HFFc6 (cell line): Measurements from ENCODE around the gene KNCN. TPM values are rescaled to one million over a fixed set of nuclear protein-coding genes. Genes with fewer than 3 reads are reported as not detected.

Experiments used
- DNase-seq: peaks from one replicate; pipeline ENCODE4 v3.0.0-alpha.2; 2018
- H3K27ac Mint-ChIP-seq: 2 replicates; pipeline ENCODE4 v1.8.0; 2020; ENCODE audit warnings: mild to moderate bottlenecking, mixed read lengths
- H3K27me3 Mint-ChIP-seq: 2 replicates; pipeline ENCODE4 v1.8.0; 2021; ENCODE audit warnings: mild to moderate bottlenecking, moderate library complexity, mixed read lengths; ENCODE audit not compliant: insufficient read depth
- H3K36me3 Mint-ChIP-seq: 2 replicates; pipeline ENCODE4 v1.8.0; 2021; ENCODE audit warnings: low read depth, mixed read lengths
- H3K4me1 Mint-ChIP-seq: 2 replicates; pipeline ENCODE4 v1.8.0; 2020; ENCODE audit warnings: low read depth, mixed read lengths
- H3K4me3 Mint-ChIP-seq: 2 replicates; pipeline ENCODE4 v1.8.0; 2020; ENCODE audit warnings: mild to moderate bottlenecking, moderate library complexity, mixed read lengths
- H3K9me3 Mint-ChIP-seq: 2 replicates; pipeline ENCODE4 v1.8.0; 2020; ENCODE audit warnings: mild to moderate bottlenecking, mixed read lengths
- long read RNA-seq: library from polyadenylated mRNA; unstranded; transcript quantifications from one replicate; pipeline ENCODE4 v2.0.0, GENCODE V29; 2019
- total RNA-seq, 6 experiments: library from RNA; stranded (reverse); fragmentation: NEBNext Ultra II Directional; extraction: Animal tissue kit (Norgen Biotek cat#: 25700); gene quantifications; 2 replicates in 1 of 6; 3 replicates in 5 of 6; pipeline ENCODE4 v1.2.3, GENCODE V29; 2021
- TF ChIP-seq, protein P1 (sequence below): fragments of 200-600 bp; sonication (generic); IDR thresholded peaks from 2 replicates; pipeline ENCODE4 v1.5.0; 2021; ENCODE audit warnings: antibody characterized with exemption, mild to moderate bottlenecking

The KNCN gene
- total RNA-seq: not detected
- long read RNA-seq: 0 reads

DNA sequence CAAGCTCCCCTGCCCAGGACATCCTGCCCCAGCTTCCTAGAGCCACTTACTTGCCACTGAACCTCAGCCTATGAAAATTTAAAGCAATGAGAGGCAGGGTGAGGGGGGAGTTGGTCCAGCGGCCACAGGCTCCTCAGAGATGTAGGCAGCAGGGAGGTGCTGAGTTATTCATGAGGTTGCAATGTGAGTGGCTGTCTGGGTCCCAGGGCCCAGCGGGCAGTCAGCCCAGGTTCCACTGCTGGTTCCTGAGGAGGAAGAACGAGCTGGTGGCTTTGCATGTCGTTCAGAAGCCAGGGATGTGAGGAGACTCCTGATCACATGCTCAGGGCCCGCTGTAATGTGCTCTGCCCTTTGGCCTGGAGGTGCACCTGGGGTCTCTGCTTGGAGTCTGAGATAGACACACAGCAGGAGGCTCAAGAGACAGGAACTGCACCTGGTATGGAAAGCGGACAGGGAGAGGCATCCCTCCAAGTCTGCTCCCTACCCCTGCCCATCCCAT lies at the start of gene KNCN:
TSS of gene KNCN (minus strand) at position 51 of the 499 bp plus-strand sequence. CDS start 432 bp downstream, outside the sequence.
- Mint-ChIP-seq H3K27me3 (peaks cover 34% of the 10 kb centered on the region), H3K9me3 (no peaks in the 10 kb centered on the region), H3K4me1 (peaks cover 9% of the 10 kb centered on the region; the same call in 1 of the 2 replicates), H3K4me3 (no peak within 1 kb of the TSS), H3K36me3 (no peaks in the 10 kb centered on the region), H3K27ac (no peak within 1 kb of the TSS; the same call in 1 of the 2 replicates)
- TF ChIP-seq, protein P1, sequence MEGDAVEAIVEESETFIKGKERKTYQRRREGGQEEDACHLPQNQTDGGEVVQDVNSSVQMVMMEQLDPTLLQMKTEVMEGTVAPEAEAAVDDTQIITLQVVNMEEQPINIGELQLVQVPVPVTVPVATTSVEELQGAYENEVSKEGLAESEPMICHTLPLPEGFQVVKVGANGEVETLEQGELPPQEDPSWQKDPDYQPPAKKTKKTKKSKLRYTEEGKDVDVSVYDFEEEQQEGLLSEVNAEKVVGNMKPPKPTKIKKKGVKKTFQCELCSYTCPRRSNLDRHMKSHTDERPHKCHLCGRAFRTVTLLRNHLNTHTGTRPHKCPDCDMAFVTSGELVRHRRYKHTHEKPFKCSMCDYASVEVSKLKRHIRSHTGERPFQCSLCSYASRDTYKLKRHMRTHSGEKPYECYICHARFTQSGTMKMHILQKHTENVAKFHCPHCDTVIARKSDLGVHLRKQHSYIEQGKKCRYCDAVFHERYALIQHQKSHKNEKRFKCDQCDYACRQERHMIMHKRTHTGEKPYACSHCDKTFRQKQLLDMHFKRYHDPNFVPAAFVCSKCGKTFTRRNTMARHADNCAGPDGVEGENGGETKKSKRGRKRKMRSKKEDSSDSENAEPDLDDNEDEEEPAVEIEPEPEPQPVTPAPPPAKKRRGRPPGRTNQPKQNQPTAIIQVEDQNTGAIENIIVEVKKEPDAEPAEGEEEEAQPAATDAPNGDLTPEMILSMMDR: no peak
- no peak for DNase-seq

DNA sequence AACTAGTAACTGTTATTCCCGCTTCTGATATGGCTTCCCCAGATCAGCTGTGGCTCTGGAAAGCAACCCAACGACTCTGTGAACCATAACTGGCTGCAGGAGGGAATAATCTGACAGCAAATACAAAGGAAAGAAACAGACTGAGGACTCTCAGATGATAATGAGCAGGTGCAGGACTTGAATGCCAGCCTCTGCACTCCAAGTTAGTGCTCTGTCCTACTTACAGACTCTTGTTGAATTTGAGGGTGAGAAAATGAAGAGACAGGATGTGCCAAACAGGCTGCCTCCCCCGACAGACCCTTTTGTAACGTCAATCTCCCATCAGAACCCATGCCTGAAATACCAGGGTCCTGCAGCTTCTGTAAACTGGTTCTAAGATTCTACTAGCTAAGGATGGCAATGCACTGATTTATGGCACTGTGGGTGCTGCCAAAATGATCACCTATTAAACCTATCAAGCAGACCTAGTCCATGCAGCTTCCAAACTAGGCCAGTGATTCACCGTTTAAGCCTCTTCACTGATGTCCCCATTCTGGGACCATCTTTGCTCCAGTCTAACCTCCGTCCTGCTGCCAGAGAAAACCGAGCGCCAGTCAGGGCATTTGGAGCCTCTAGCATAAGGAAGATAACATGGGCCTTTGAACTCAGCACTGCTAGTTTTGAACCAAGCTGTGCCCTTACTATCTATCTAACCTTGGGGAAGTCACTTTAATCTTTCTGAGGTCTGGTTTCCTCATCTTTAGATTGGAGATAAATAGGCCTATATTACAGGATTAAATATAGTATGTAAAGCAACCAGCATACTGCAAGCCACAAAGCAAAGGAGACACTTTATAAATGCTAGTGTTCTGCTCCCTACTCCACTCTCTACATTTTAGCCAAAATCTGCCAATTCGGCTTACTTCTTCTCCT lies 47.9 kb upstream of the KNCN start:
- Mint-ChIP-seq H3K36me3 (peaks cover 9% of the 10 kb centered on the region), H3K27ac (no peak overlapping the region), H3K4me3 (no peak overlapping the region), H3K9me3 (no peaks in the 10 kb centered on the region), H3K4me1 (peaks cover 43% of the 10 kb centered on the region), H3K27me3 (no peaks in the 10 kb centered on the region; the same call in 1 of the 2 replicates)
- TF ChIP-seq, protein P1: no peak
- DNase-seq: no peak

DNA sequence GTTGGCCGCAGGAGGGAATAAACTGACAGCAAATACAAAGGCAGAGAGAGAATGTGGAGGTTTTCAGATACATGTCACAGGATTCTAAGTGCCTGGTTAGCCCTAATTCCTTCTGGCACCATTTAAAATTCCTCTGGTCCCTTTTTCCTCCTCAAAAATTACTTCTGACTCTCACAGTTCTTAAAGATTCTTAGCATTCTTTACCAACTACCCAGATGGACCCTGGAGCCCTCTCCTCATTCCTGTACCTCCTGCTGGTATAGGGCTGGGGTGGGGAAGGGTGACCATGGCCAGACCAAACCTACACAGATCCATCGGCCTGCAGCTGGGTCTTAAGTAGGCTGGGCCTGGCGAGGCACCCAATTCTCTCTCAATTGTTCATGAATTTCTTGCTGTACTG lies 45.4 kb upstream of the KNCN start:
- H3K4me1 Mint-ChIP-seq: peaks cover 28% of the 10 kb centered on the region
- no peak for DNase-seq

DNA sequence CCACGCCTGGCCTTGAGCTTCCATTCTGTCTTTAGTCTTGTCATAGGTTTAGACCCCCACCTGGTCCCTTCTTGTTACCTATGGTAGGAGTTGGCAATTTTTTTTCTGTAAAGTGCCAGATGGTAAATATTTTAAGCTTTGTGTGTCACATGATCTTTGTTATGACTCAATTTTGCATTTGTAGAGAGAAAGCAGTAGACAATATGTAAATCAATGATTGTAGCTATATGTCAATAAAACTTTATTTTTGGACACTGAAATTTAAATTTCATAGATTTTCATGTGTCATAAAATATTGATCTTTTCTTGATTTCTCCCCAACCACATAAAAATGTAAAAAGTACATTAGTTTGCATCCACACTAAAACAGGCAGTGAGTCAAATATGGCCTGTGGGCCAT lies 44.6 kb upstream of the KNCN start:
- Mint-ChIP-seq H3K4me1 (peaks cover 21% of the 10 kb centered on the region), H3K27ac (no peak overlapping the region), H3K36me3 (peaks cover 23% of the 10 kb centered on the region), H3K4me3 (no peak overlapping the region), H3K9me3 (no peaks in the 10 kb centered on the region), H3K27me3 (no peaks in the 10 kb centered on the region)
- DNase-seq: no peak
- TF ChIP-seq, protein P1: no peak

More for the DNA sequence above, 45.4 kb upstream of the KNCN start:
- Mint-ChIP-seq H3K4me3 (no peak overlapping the region), H3K36me3 (peaks cover 23% of the 10 kb centered on the region), H3K27ac (peak overlapping the region; percentile 8; the same call in 1 of the 2 replicates), H3K27me3 (no peaks in the 10 kb centered on the region; the same call in 1 of the 2 replicates), H3K9me3 (no peaks in the 10 kb centered on the region)
- TF ChIP-seq, protein P1: no peak

DNA sequence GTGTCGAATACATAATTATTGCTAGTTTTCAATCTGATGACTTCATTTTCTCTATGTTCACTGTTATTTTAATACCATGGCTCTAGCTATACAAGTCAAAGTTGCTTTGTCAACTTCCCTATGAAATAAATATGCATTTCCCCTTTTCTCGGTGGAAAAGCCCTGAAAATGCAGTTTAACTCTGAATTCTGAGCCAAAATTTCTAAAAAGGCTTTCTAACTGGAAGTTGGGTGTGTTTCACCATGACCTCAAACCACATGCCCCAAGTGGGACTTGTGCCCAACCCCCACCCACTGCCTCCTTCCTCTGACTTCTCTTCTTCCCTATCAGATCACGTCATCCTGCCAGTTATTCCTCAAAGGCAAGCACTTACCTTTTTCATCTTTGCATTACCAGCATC lies 43.7 kb upstream of the KNCN start:
- no peaks in the 10 kb centered on the region for H3K27me3 Mint-ChIP-seq
- no peak for DNase-seq
- peaks cover 32% of the 10 kb centered on the region for H3K36me3 Mint-ChIP-seq
- H3K27ac Mint-ChIP-seq: no peak overlapping the region
- peaks cover 16% of the 10 kb centered on the region for H3K4me1 Mint-ChIP-seq
- H3K9me3 Mint-ChIP-seq: no peaks in the 10 kb centered on the region
- H3K4me3 Mint-ChIP-seq: no peak overlapping the region
- TF ChIP-seq, protein P1: no peak
